PC-3 (cell line): Measurements from ENCODE around the gene PARP3. TPM values are rescaled to one million over a fixed set of nuclear protein-coding genes. Genes with fewer than 3 reads are reported as not detected.
"Not testable (repeated sequence)": the region's sequence is repeated elsewhere in the genome, so short reads cannot be mapped to it uniquely, and the experiment has no call there.

Source experiments
- ATAC-seq: fragments of 200-7000 bp; cut with Tn5 transposase; 2 replicates; pipeline ENCODE4 v1.9.1; 2020; ENCODE audit warnings: mild to moderate bottlenecking, moderate library complexity
- BruUV-seq: library from RNA; stranded (reverse); fragments of 400-500 nt; replicated peaks from 2 replicates; lab custom pipeline; 2021; lab: Mats Ljungman, UMichigan
- CTCF ChIA-PET: fragments of 300-600 bp; sonication (Branson Sonifier 250); formaldehyde crosslinking; loops from one replicate; lab custom pipeline; 2022; ENCODE audit warnings: antibody characterized with exemption; lab: Charles Lee
- POLR2A ChIA-PET: fragments of 300-600 bp; sonication (Branson Sonifier 250); formaldehyde crosslinking; loops from one replicate; lab custom pipeline; 2022; ENCODE audit warnings: antibody characterized with exemption; ENCODE audit not compliant: unreplicated experiment; lab: Charles Lee
- DNase-seq: peaks from one replicate; pipeline ENCODE4 v3.0.0-alpha.2; 2015
- H2AFZ ChIP-seq: fragments of 300-600 bp; sonication (generic); 2 replicates; pipeline ENCODE4 v1.6.0; 2016; ENCODE audit warnings: antibody characterized with exemption, low read length
- H3F3A ChIP-seq: fragments of 300-600 bp; sonication (generic); one replicate; pipeline ENCODE4 v1.6.0; 2017; ENCODE audit warnings: antibody characterized with exemption, low read length, control low read depth, mild to moderate bottlenecking; ENCODE audit not compliant: unreplicated experiment
- H3K27ac ChIP-seq: fragments of 300-600 bp; sonication (generic); 2 replicates; pipeline ENCODE4 v1.5.1; 2016; ENCODE audit warnings: mild to moderate bottlenecking, low read length
- H3K27me3 ChIP-seq: fragments of 300-600 bp; sonication (generic); 2 replicates; pipeline ENCODE4 v1.6.1; 2016; ENCODE audit warnings: low read length, mixed read lengths
- H3K36me3 ChIP-seq: fragments of 300-600 bp; sonication (generic); 2 replicates; pipeline ENCODE4 v1.6.1; 2016; ENCODE audit warnings: low read depth, mixed run types, low read length, mixed read lengths
- H3K4me1 ChIP-seq: fragments of 300-600 bp; sonication (generic); 2 replicates; pipeline ENCODE4 v1.5.1; 2016; ENCODE audit warnings: low read length; ENCODE audit not compliant: insufficient read depth
- H3K4me2 ChIP-seq: fragments of 300-600 bp; sonication (generic); 2 replicates; pipeline ENCODE4 v1.6.0; 2016; ENCODE audit warnings: low read length
- H3K4me3 ChIP-seq: fragments of 300-600 bp; sonication (generic); 2 replicates; pipeline ENCODE4 v1.5.1; 2016; ENCODE audit warnings: mild to moderate bottlenecking, low read length, mixed read lengths
- H3K79me2 ChIP-seq: fragments of 300-600 bp; sonication (generic); 2 replicates; pipeline ENCODE4 v1.6.1; 2017; ENCODE audit warnings: low read length, mixed read lengths
- H3K9ac ChIP-seq: fragments of 300-600 bp; sonication (generic); 2 replicates; pipeline ENCODE4 v1.6.0; 2016; ENCODE audit warnings: mild to moderate bottlenecking, low read length
- H3K9me2 ChIP-seq: fragments of 300-600 bp; sonication (generic); replicated peaks from 2 replicates; pipeline ENCODE4 v1.6.1; 2016; ENCODE audit warnings: mixed run types, low read length, mixed read lengths
- H3K9me3 ChIP-seq: fragments of 300-600 bp; sonication (generic); 2 replicates; pipeline ENCODE4 v1.6.1; 2016; ENCODE audit warnings: low read length, mixed read lengths
- H4K20me1 ChIP-seq: fragments of 300-600 bp; sonication (generic); 2 replicates; pipeline ENCODE4 v1.6.1; 2016; ENCODE audit warnings: low read length, mixed read lengths
- EZH2 ChIP-seq: fragments of 300-600 bp; sonication (generic); IDR thresholded peaks from one replicate; pipeline ENCODE4 v1.6.1; 2017; ENCODE audit warnings: antibody characterized with exemption, mild to moderate bottlenecking, low read length; ENCODE audit not compliant: unreplicated experiment
- EZH2phosphoT487 ChIP-seq: fragments of 300-600 bp; sonication (generic); IDR thresholded peaks from 2 replicates; pipeline ENCODE4 v1.6.1; 2018; ENCODE audit warnings: mild to moderate bottlenecking, antibody characterized with exemption, low read length, borderline replicate concordance
- intact Hi-C: fragments of 100-400 bp; cut with micrococcal nuclease; formaldehyde crosslinking; loops from 2 replicates; pipeline ENCODE4 v1.9.0; 2023
- total RNA-seq: library from RNA; depleted of rRNA; stranded (reverse); fragments of >200 nt; gene quantifications from 2 replicates; pipeline ENCODE4 v1.2.3, GENCODE V29; 2014
- TF ChIP-seq, protein P1 (sequence below): fragments of 300-600 bp; sonication (generic); conservative IDR thresholded peaks from 2 replicates; pipeline ENCODE4 v1.5.1; 2017; ENCODE audit warnings: antibody characterized with exemption, low read depth, mild to moderate bottlenecking, low read length

PARP3 gene
- total RNA-seq, 1 experiment from 2014 or later: 19.3 TPM

GRCh38 chr3:51987568-51987967 is 45.4 kb downstream of the PARP3 start:
- Histone ChIP-seq H3K36me3 (peaks cover 6% of the 10 kb centered on the region), H2AFZ (no peak overlapping the region), H4K20me1 (no peaks in the 10 kb centered on the region), H3K4me2 (no peak overlapping the region), H3K9me2 (no peaks in the 10 kb centered on the region), H3K4me1 (peaks cover 12% of the 10 kb centered on the region), H3K9me3 (no peaks in the 10 kb centered on the region), H3K4me3 (no peak overlapping the region), H3K27ac (no peak overlapping the region), H3K27me3 (no peaks in the 10 kb centered on the region), H3F3A (peaks cover 4% of the 10 kb centered on the region), H3K9ac (no peak overlapping the region), H3K79me2 (peaks cover 23% of the 10 kb centered on the region)
- TF ChIP-seq, protein P1, sequence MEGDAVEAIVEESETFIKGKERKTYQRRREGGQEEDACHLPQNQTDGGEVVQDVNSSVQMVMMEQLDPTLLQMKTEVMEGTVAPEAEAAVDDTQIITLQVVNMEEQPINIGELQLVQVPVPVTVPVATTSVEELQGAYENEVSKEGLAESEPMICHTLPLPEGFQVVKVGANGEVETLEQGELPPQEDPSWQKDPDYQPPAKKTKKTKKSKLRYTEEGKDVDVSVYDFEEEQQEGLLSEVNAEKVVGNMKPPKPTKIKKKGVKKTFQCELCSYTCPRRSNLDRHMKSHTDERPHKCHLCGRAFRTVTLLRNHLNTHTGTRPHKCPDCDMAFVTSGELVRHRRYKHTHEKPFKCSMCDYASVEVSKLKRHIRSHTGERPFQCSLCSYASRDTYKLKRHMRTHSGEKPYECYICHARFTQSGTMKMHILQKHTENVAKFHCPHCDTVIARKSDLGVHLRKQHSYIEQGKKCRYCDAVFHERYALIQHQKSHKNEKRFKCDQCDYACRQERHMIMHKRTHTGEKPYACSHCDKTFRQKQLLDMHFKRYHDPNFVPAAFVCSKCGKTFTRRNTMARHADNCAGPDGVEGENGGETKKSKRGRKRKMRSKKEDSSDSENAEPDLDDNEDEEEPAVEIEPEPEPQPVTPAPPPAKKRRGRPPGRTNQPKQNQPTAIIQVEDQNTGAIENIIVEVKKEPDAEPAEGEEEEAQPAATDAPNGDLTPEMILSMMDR: no peak
- TF ChIP-seq EZH2 (no peak), EZH2phosphoT487 (no peak)
- ChIA-PET POLR2A (no interaction called here), CTCF (no interaction called here)
- BruUV-seq: no TSS peak
- ATAC-seq: no peak
- intact Hi-C loops: no loop called here
- DNase-seq: no peak

- Histone ChIP-seq H2AFZ (no peak overlapping the region), H3K79me2 (peaks cover 28% of the 10 kb centered on the region), H3F3A (peaks cover 8% of the 10 kb centered on the region), H3K4me3 (no peak overlapping the region), H3K9me2 (no peaks in the 10 kb centered on the region), H3K4me1 (peaks cover 7% of the 10 kb centered on the region), H3K4me2 (no peak overlapping the region), H4K20me1 (no peaks in the 10 kb centered on the region), H3K27ac (no peak overlapping the region), H3K27me3 (no peaks in the 10 kb centered on the region), H3K9me3 (no peaks in the 10 kb centered on the region), H3K36me3 (peaks cover 14% of the 10 kb centered on the region), H3K9ac (no peak overlapping the region)
- intact Hi-C loops: no loop called here
- TF ChIP-seq EZH2phosphoT487: no peak
- DNase-seq (no peak), ATAC-seq (no peak)
- ChIA-PET CTCF (no interaction called here), POLR2A (no interaction called here)
- no TSS peak for BruUV-seq
These were observed 46.4 kb downstream of the PARP3 start for GRCh38 chr3:51988286-51989146.

- H3K9ac ChIP-seq, H3K9me2 ChIP-seq, DNase-seq, POLR2A ChIA-PET, H3K4me3 ChIP-seq, H3K27ac ChIP-seq, H3K4me2 ChIP-seq, H3K27me3 ChIP-seq, H4K20me1 ChIP-seq, intact Hi-C loops, ATAC-seq, BruUV-seq, H2AFZ ChIP-seq, H3K9me3 ChIP-seq: not testable (repeated sequence)
- H3F3A ChIP-seq: peaks cover 18% of the 10 kb centered on the region
- CTCF ChIA-PET: interaction anchor here (1.1 kb wide), 1 partner anchor 49 kb away, joined by 4 read pairs; the partner anchor contains the start of gene RRP9
- peaks cover 30% of the 10 kb centered on the region for H3K79me2 ChIP-seq
- peaks cover 12% of the 10 kb centered on the region for H3K4me1 ChIP-seq
- H3K36me3 ChIP-seq: peaks cover 29% of the 10 kb centered on the region
These were observed 48.4 kb downstream of the PARP3 start for GRCh38 chr3:51990501-51990971.
